Lung (tissue), 12 donors: ENCODE results near the gene ZNF778. TPM values are rescaled to one million over a fixed set of nuclear protein-coding genes. Genes with fewer than 3 reads are reported as not detected.

Experiments used
- ATAC-seq: fragments of 200-7000 bp; cut with Tn5 transposase; one replicate; pipeline ENCODE4 v1.9.1; 2020; ENCODE audit warnings: moderate number of reproducible peaks; ENCODE audit not compliant: insufficient read depth, low FRiP score
- DNase-seq, 3 donors: peaks; one replicate each; pipeline ENCODE4 v3.0.0-alpha.2; 2013 to 2017
- H3K27ac ChIP-seq, 2 donors: one replicate each; pipeline ENCODE4 v1.5.1; 2013; ENCODE audit warnings: mild to moderate bottlenecking in 2 of 2, moderate library complexity in 2 of 2, control low read depth in 1 of 2, inconsistent platforms in 1 of 2, low read depth in 1 of 2, low read length in 1 of 2
- H3K27me3 ChIP-seq, 3 donors: one replicate each; pipeline ENCODE4 v1.5.1; 2013; ENCODE audit warnings: low read length in 2 of 3; ENCODE audit not compliant: control insufficient read depth in 3 of 3, insufficient read depth in 3 of 3
- H3K36me3 ChIP-seq, 4 donors: one replicate each; pipeline ENCODE4 v1.5.1; 2013; ENCODE audit warnings: low read length in 4 of 4, mild to moderate bottlenecking in 1 of 4, moderate library complexity in 1 of 4; ENCODE audit not compliant: control insufficient read depth in 4 of 4, insufficient read depth in 4 of 4
- H3K4me1 ChIP-seq, 5 donors: one replicate each; pipeline ENCODE4 v1.5.1; 2013; ENCODE audit warnings: low read length in 5 of 5, mild to moderate bottlenecking in 2 of 5, moderate library complexity in 1 of 5; ENCODE audit not compliant: control insufficient read depth in 5 of 5, insufficient read depth in 5 of 5
- H3K4me3 ChIP-seq: one replicate; pipeline ENCODE4 v1.5.1; 2013; ENCODE audit warnings: mild to moderate bottlenecking, control low read depth, moderate library complexity
- H3K9ac ChIP-seq, 2 donors: one replicate each; pipeline ENCODE4 v1.5.1; 2013; ENCODE audit warnings: low read length in 2 of 2, control low read depth in 1 of 2; ENCODE audit not compliant: insufficient read depth in 1 of 2
- H3K9me3 ChIP-seq, 4 donors: one replicate each; pipeline ENCODE4 v1.5.1; 2013; ENCODE audit warnings: low read length in 3 of 4, mild to moderate bottlenecking in 1 of 4, moderate library complexity in 1 of 4; ENCODE audit not compliant: control insufficient read depth in 4 of 4, insufficient read depth in 3 of 4
- WGBS, 2 donors: extraction: QIAGEN DNeasy Blood & Tissue Kit; methylation state at CpG; one replicate each; pipeline ENCODE4 v1.1.7; 2013; 5-methylcytosine and 5-hydroxymethylcytosine counted together
- polyA plus RNA-seq, 2 donors: library from polyadenylated mRNA; stranded (reverse); fragments of 200-250 nt; gene quantifications; one replicate each; pipeline ENCODE4 v1.2.1, GENCODE V29; 2013
- total RNA-seq, 2 donors: library from RNA; depleted of rRNA in 1 of 2; stranded (reverse); fragments of >200 nt in 1 of 2; gene quantifications; one replicate each; pipeline ENCODE4 v1.2.1, GENCODE V29; 2014 to 2021
- TF ChIP-seq, protein P1 (sequence below): IDR thresholded peaks from 2 replicates; pipeline ENCODE4 v1.5.1; 2012; ENCODE audit warnings: mild to moderate bottlenecking; ENCODE audit errors: control extremely low read depth, extremely low read depth
- donor health status: control.
- donor health status: control.
- donor health status: Bipolar disorder and iron deficiency.
- donor health status: healthy.
- donor health status: DM: yes; HTN: yes; CAD: no.

Gene ZNF778
- total and polyA plus RNA-seq, 4 donors: 2.4 to 13.9 (median 4.6) TPM

- 89 to 95% methylated on average over 25 to 26 of the region's 26 CpGs for WGBS, 2 donors
- no peak overlapping the region for H3K27ac ChIP-seq
Observed at GRCh38 chr16:89197633-89198416, 19.7 kb upstream of the ZNF778 start.

GRCh38 chr16:89198417-89199240, 18.9 kb upstream of the ZNF778 start:
- TF ChIP-seq, protein P1, sequence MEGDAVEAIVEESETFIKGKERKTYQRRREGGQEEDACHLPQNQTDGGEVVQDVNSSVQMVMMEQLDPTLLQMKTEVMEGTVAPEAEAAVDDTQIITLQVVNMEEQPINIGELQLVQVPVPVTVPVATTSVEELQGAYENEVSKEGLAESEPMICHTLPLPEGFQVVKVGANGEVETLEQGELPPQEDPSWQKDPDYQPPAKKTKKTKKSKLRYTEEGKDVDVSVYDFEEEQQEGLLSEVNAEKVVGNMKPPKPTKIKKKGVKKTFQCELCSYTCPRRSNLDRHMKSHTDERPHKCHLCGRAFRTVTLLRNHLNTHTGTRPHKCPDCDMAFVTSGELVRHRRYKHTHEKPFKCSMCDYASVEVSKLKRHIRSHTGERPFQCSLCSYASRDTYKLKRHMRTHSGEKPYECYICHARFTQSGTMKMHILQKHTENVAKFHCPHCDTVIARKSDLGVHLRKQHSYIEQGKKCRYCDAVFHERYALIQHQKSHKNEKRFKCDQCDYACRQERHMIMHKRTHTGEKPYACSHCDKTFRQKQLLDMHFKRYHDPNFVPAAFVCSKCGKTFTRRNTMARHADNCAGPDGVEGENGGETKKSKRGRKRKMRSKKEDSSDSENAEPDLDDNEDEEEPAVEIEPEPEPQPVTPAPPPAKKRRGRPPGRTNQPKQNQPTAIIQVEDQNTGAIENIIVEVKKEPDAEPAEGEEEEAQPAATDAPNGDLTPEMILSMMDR: no peak
- ATAC-seq (no peak), DNase-seq (no peak)
- 88 to 91% methylated on average over 27 to 28 of the region's 28 CpGs for WGBS, 2 donors
- no peak overlapping the region for H3K27ac ChIP-seq
- H3K27me3 ChIP-seq: peaks cover 6 to 28% (median 25%) of the 10 kb centered on the region in 3 donors
- peaks cover 0 to 1% (median 0%) of the 10 kb centered on the region in 4 donors for H3K36me3 ChIP-seq
- H3K9ac ChIP-seq: no peak overlapping the region
- H3K4me3 ChIP-seq: no peak overlapping the region
- H3K4me1 ChIP-seq: peaks cover 0 to 6% (median 0%) of the 10 kb centered on the region in 5 donors
- peaks cover 0 to 2% (median 0%) of the 10 kb centered on the region in 4 donors for H3K9me3 ChIP-seq

More at GRCh38 chr16:89197633-89198416, 19.7 kb upstream of the ZNF778 start:
- Histone ChIP-seq H3K9ac (no peak overlapping the region), H3K36me3 (peaks cover 0 to 1% (median 0%) of the 10 kb centered on the region in 4 donors), H3K4me1 (peaks cover 0 to 6% (median 0%) of the 10 kb centered on the region in 5 donors), H3K27me3 (peaks cover 6 to 20% (median 17%) of the 10 kb centered on the region in 3 donors), H3K9me3 (peaks cover 0 to 1% (median 0%) of the 10 kb centered on the region in 4 donors), H3K4me3 (no peak overlapping the region)
- ATAC-seq: no peak
- DNase-seq: no peak
- TF ChIP-seq, protein P1: no peak

- H3K36me3 ChIP-seq: peaks cover 0 to 1% (median 0%) of the 10 kb centered on the region in 4 donors
- TF ChIP-seq, protein P1: no peak
- no peak for ATAC-seq
- H3K9me3 ChIP-seq: peaks cover 0 to 2% (median 0%) of the 10 kb centered on the region in 4 donors
- no peak for DNase-seq
- peaks cover 6 to 34% (median 33%) of the 10 kb centered on the region in 3 donors for H3K27me3 ChIP-seq
- no peak overlapping the region for H3K4me3 ChIP-seq
- H3K27ac ChIP-seq: peak overlapping the region in 1 of 2 donors; percentile 85
- peaks cover 0 to 6% (median 0%) of the 10 kb centered on the region in 5 donors for H3K4me1 ChIP-seq
- 76 to 78% methylated on average over 21 to 22 of the region's 22 CpGs for WGBS, 2 donors
- H3K9ac ChIP-seq: no peak overlapping the region
Observed at GRCh38 chr16:89199241-89200123, 18.0 kb upstream of the ZNF778 start.
